ENCODE results near the gene FBH1.
"Not testable (repeated sequence)": the region's sequence is repeated elsewhere in the genome, so short reads cannot be mapped to it uniquely, and the experiment has no call there.

The FBH1 gene

GRCh38 chr10:5889624-5890451, at the start of gene FBH1, which contains the start of gene ANKRD16:
Gene FBH1 (plus strand): TSS chr10:5890243. CDS start chr10:5890346, 103 bp downstream.
Gene ANKRD16 (minus strand): TSS chr10:5889893. CDS start chr10:5889354, 539 bp downstream.
- DNase-seq: peak; percentile 99

DNA sequence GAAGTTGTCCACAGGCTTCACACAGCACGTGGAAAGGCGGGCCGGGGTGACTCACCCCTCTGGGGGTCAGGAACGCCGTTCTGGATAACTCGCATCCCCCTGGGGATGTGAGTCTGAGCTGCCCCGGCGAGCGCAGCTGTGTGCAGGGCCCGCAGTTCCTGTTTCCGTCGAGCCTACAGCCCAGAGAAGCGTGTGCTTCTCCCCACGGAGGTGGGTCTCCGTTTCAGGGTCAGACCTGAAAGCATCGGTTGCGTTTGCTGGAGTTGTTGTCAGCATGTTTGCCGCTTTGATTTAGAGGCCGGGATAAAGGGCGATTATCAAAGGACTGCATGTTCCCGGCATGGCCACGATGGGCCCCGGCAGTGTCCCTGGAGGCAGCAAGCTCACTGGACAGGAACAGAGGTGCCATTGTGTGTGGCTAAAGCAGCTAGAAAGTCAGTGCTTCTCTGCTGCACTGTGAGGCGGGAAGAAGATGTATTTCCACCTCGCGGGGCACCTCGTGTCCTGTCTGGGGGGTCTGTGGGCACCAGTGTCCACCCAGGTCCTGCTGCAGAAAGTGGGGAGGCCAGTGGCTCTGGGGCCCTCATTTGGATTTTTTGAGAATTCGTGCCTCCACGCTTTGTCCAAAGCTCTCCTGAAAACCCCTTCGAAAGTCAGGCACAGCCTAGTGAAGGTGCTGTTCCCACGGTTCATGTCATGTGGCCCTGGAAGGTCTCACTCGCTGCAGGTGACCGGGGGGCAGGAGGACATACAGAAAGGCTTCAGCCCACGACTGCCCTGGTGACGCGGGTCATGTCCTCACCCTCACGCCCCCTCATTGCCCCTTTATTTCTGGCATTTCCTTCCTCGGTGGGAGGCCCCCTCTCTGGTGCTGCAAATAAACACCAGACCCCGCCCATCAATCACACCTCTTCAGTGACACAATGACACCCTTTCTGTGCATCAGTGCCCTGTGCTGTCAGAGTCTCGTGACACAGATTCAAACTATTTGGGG, 49.4 kb upstream of the FBH1 start:
- DNase-seq: no peak

DNA sequence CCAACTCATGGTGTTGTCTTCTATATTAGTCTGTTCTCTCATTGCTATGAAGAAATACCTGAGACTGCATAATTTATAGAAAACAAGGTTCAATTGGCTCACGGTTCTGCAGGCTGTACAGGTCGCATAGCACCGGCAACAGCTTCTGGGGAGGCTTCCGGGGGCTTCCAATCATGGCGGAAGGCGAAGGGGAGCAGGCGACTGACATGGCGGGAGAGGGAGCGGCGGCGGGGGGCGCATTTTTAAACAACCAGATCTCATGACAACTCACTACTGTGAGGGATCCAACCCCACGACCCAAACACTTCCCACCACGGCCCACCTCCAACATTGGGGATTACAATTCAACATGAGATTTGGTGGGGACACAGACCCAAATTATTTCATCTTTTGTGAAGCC, 48.1 kb upstream of the FBH1 start:
- DNase-seq: no peak

DNA sequence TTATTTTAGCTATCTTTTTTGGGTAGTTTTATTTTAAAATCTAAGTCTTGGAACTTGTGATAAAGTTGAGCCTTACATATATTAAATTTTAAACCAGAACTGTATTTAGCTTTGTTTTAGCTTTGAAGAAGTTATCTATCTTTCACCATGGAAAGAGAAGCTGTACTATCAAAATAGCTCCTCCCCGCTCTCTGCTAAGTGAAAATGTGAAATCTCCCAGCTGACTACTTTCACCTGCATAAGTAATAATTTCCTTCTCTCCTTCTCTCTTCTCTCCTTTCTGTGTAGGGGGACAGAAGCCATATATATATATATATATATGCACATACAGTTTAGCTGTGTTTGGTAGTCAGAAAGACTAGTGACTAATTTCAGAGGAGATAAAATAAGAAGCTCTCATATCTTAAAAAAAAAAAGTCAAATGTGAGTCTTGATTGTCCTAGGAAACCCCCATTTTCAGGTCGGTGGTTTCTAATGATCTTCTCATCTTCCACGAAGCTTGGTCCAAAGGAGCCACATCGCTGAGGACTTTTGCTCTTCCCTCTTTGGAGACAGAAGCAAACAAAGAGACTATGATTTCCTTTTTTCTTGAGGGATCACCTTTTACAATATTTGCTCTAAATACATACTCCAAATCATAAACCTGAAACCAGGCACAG, 46.2 kb upstream of the FBH1 start:
- DNase-seq: peak in 1 of 2 experiments; percentile 9

- DNase-seq: no peak
Observed at GRCh38 chr10:5844345-5845055, 45.5 kb upstream of the FBH1 start.

- DNase-seq: not testable (repeated sequence)
Observed at GRCh38 chr10:5846667-5847066, 43.4 kb upstream of the FBH1 start.

DNA sequence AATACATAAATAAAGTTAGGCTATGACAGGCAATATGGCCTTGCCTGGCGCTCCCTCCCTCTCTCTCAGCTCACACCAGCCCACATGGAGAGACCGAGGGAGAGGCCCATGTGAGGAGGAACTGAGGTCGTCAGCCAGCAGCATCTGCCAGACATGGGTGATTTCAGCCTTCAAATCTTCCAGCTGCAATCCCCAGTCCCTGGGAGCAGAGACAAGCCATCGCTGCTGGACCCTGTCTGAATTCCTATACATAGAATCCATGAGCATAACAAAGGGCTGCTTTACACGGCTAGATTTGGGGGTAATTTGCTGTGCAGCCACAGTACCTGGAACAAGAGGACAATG, 35.9 kb upstream of the FBH1 start:
- no peak for DNase-seq

DNA sequence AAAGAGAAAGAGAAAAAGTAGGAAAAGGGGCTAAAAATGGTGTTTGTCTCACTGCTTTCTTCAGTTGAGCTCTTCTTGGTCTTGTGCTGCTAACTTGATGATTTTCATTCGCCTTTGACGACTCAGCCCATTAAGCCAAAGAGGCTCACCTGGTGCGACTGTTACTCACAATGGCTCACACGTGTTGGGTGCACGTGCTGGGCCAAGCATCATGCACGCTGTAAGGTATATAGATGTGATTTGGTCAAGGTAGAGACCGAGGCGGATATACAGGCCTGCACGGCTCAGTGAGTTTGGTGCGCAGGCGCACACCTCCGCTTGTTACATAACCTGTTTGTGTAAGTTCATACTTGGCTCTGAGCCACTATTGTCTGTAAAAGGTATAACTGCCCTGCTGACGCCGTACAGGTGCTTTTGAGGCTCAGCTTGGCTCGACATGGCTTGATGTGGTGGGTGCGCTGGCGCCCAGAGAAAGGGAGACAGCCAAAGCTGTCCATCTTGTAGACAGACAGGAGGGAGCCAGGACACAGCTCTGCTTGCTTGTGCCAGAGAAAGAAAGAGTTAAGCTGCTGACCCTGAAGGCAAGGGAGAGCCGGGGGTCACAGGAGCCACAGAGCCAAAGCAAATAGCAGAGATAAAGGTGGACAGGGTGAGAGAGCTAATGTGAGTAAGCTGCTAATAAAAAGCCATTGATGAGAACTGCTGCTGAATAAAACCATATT, 33.9 kb upstream of the FBH1 start:
- no peak for DNase-seq

DNA sequence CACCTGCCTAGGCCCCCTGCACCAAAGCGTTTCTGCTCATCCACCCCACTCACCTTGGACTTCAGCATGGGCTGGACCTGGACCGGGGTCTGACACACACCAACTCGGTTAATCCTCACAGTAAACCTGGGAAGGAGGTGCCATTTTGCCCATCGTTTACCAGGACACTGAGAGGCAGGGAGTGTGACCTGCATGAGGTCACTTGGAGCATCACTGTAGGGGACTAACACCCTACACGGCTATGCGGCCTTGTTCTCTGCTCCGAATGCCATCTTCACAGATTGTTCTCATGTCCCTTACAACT, 33.4 kb upstream of the FBH1 start:
- DNase-seq: no peak

- no peak for DNase-seq
Observed at GRCh38 chr10:5858811-5859210, 31.2 kb upstream of the FBH1 start.

GRCh38 chr10:5860066-5860465, 30.0 kb upstream of the FBH1 start:
- DNase-seq: no peak

DNA sequence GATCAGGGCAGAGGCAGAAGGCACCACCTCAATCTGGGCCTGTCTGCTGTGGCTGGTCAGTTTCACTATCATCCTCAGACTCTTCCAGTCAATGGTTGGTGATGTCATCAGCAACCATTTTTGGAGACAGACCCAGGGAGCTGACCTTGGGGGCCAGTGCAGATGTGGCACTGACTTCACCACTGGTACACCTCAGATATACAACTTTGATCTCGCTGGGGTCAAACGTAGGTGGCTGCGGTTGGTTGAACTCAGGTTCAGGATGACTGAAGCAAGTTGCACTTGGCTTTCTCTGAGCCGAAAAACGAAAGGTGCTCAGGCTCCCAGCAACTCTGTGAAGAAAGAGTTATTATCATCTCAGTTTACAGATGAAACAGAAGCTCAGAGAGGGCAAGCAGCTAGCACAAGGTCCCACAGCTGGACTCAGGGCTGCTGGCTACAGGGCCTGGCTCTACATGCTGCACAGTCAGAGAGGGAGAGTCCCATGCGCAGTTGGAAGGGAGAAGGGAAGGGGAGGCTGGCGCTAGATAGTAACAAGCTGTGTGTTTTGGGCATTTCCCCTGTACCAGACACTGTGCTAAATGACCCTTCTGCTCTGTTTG, 27.6 kb upstream of the FBH1 start:
- DNase-seq: no peak

DNA sequence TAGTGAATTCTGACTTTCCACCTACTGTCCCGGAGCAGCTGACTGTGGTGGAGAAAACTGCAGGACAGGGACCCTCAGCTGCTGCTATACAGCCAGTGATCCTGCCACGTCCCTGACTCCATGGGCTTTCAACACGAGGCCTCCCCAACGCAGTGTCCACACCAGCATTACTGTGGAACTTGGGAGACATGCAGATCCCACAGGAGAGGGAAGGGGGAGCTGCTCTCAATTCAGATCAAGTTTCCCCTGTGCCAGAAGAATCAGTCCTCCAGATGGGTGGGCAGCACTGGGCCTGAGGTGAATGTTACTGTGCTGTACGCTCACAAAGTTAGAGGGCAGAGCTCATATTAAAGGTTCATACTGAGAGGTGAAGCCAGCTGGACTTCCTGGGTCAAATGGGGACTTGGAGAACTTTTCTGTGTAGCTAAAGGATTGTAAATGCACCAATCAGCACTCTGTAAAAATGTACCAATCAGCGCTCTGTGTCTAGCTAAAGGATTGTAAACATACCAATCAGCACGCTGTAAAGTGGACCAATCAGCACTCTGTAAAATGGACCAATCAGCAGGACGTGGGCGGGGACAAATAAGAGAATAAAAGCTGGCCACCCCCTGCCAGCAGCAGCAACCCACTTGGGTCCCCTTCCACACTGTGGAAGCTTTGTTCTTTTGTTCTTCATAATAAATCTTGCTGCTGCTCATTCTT, 26.9 kb upstream of the FBH1 start:
- not testable (repeated sequence) for DNase-seq

GRCh38 chr10:5866451-5867081, 23.5 kb upstream of the FBH1 start:
- DNase-seq: not testable (repeated sequence)

DNA sequence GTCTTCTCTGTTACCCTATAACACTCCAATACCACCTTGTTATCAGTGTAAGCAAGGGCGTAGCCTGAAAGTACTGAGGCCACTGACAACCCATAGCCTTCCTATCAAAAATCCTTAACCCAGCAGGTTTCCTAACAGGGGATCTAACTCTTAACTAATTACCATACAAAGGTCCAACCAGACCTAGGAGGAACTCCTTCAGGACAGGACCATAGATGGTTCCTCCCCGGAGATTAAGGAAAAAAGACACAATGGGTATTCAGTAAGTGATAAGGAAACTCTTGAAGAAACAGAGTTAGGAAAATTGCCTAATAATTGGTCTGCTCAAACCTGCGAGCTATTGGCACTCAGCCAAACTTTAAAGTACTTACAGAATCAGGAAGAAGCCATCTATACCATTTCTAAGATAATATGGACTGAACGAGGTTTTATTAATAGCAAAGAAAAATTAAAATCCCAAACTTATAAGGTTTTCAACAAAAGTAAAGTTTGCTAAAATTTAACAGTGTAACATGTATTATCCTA, 22.9 kb upstream of the FBH1 start:
- DNase-seq: not testable (repeated sequence)

DNA sequence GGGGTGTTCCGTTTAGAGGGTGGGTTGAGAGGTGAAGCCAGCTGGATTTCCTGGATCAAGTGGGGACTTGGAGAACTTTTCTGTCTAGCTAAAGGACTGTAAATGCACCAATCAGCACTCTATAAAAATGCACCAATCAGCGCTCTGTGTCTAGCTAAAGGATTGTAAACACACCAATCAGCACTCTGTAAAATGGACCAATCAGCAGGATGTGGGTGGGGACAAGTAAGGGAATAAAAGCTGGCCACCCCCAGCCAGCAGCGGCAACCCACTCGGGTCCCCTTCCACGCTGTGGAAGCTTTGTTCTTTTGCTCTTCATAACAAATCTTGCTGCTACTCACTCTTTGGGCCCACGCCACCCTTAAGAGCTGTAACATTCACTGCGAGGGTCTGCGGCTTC, 21.7 kb upstream of the FBH1 start:
- not testable (repeated sequence) for DNase-seq

GRCh38 chr10:5869156-5869555, 20.9 kb upstream of the FBH1 start:
- no peak for DNase-seq

DNA sequence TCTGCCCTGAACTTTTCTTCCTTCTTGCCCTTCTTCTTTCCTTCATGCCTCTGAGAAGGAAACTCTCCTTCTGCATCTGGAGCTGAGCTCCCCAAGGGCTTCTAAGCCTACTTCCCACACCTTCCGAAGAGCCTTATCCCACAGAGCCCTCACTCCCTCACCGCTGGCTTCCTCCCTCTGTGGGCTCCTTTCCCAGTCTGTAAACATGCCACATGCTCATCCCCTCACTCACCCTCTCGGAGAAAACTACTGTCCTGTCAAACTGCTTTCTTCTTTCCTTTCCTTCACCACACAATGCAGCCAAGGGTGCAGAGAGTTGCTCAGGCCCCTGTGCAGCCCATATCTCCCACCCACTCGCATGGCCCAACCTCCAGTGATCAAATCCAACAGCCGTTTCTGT, 18.4 kb upstream of the FBH1 start:
- no peak for DNase-seq

DNA sequence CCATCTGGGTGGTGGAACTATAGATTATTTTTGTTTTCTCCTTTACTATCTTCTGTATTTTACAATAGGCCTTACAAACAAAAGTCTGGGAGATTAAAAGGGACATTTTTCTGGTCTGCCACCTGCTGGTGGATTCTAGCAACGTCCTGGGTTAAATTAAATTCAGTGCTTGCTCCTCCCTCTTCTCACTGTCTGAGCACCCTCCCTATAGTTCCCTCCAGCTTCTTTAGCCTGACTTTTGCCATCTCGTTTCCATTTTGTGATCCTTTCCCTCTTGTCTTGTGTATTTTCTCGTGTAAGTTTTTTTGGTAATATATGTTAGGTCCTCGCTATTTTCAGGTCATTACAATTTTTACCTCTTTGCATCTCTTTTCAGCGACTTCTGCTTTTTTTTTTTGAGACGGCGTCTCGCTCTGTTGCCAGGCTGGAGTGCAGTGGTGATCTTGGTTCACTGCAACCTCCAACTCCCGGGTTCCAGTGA, 16.5 kb upstream of the FBH1 start:
- DNase-seq: peak; percentile 71 to 80
